ENCODE measurements around the gene ARFIP1. TPM values are rescaled to one million over a fixed set of nuclear protein-coding genes. Genes with fewer than 3 reads are reported as not detected.
"Not testable (repeated sequence)": the region's sequence is repeated elsewhere in the genome, so short reads cannot be mapped to it uniquely, and the experiment has no call there.

Gene ARFIP1
- total RNA-seq, 1 donor from 2014 or later = 41.6 TPM

DNA sequence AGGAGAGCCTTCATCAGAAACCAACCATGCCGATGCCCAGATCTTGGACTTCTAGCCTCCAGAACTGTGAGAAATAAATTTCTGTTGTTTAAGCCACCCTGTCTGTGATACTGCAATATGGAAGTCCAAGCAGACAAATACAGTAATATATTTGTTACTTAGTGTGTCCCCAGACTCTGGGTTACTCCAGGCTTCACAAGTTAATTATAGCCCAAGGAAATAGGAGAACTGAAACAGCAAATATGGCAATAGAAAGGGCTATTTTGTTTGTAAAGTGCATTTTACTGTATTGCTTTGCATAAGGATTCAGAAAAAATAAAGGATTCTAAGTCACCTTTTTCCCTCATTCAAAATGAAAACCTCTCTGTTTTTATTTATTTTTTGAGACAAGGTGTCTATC is 16.0 kb upstream of the ARFIP1 start:
- no peak overlapping the region for H3K27ac Mint-ChIP-seq (ENCODE audit: unreplicated experiment)
- H3K4me1 Mint-ChIP-seq (ENCODE audit: unreplicated experiment) = peaks cover 6% of the 10 kb centered on the region
- H3K27me3 Mint-ChIP-seq (ENCODE audit: unreplicated experiment) = no peaks in the 10 kb centered on the region
- no peak overlapping the region for H3K4me3 Mint-ChIP-seq (ENCODE audit: unreplicated experiment)
- H3K36me3 Mint-ChIP-seq (ENCODE audit: low read depth, unreplicated experiment) = no peaks in the 10 kb centered on the region
- no peaks in the 10 kb centered on the region for H3K9me3 Mint-ChIP-seq (ENCODE audit: unreplicated experiment)
- TF ChIP-seq CTCF (IDR thresholded peaks at IDR 0.05; ENCODE audit: unreplicated experiment) = no peak
- DNase-seq (ENCODE audit: low spot score) = no peak

GRCh38 chr4:152765069-152765737 is 14.6 kb upstream of the ARFIP1 start:
- H3K27me3 Mint-ChIP-seq (ENCODE audit: unreplicated experiment); H3K4me3 Mint-ChIP-seq (ENCODE audit: unreplicated experiment); H3K36me3 Mint-ChIP-seq (ENCODE audit: low read depth, unreplicated experiment): not testable (repeated sequence)

DNA sequence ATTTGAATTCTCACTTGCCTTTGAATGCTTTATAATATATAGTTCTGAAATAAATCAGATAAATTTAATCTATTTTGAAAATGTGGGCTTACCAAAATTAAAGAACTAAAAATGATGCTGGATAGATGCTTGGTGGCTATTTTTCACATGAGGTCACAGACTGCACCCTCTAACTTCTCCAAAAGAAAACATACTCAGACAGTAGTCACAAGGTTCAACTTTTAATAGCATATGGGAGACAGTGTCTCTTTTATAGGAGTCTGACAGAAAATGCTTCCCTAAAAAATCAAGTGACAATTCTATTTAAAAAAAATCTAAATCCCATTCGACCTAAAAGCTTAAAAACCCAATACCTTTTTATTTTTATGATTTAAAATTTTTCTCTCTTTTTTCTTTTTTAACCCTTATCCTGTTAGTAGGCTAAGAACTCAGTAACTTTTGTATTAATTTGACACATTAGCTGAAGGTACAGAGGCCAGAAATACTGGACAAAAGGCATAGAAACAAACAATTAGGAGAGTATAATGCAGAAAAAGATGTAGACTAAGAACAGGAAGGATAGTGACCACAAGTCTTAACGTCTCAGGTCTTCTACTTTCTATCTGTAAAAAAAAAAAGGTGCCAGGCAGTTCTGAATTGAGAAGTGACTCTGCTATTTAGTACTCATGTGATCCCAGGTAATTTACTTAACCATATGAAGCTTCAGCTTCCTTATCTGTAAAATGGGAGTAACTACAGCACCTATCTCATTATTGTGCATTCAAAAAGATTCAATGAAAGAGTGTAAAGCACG is 7.8 kb upstream of the ARFIP1 start:
- Mint-ChIP-seq H3K4me1 (ENCODE audit: unreplicated experiment) (no peaks in the 10 kb centered on the region), H3K9me3 (ENCODE audit: unreplicated experiment) (no peaks in the 10 kb centered on the region), H3K27me3 (ENCODE audit: unreplicated experiment) (no peaks in the 10 kb centered on the region), H3K27ac (ENCODE audit: unreplicated experiment) (no peak overlapping the region), H3K4me3 (ENCODE audit: unreplicated experiment) (no peak overlapping the region), H3K36me3 (ENCODE audit: low read depth, unreplicated experiment) (no peaks in the 10 kb centered on the region)
- DNase-seq (ENCODE audit: low spot score) = no peak
- TF ChIP-seq CTCF (IDR thresholded peaks at IDR 0.05; ENCODE audit: unreplicated experiment) = no peak

More at GRCh38 chr4:152765069-152765737, 14.6 kb upstream of the ARFIP1 start:
- not testable (repeated sequence) for DNase-seq (ENCODE audit: low spot score); H3K4me1 Mint-ChIP-seq (ENCODE audit: unreplicated experiment); H3K27ac Mint-ChIP-seq (ENCODE audit: unreplicated experiment); H3K9me3 Mint-ChIP-seq (ENCODE audit: unreplicated experiment)

GRCh38 chr4:152773339-152773738 is 6.4 kb upstream of the ARFIP1 start:
- H3K36me3 Mint-ChIP-seq (ENCODE audit: low read depth, unreplicated experiment) = no peaks in the 10 kb centered on the region
- no peaks in the 10 kb centered on the region for H3K27me3 Mint-ChIP-seq (ENCODE audit: unreplicated experiment)
- no peak for DNase-seq (ENCODE audit: low spot score)
- no peaks in the 10 kb centered on the region for H3K9me3 Mint-ChIP-seq (ENCODE audit: unreplicated experiment)
- H3K4me1 Mint-ChIP-seq (ENCODE audit: unreplicated experiment) = peaks cover 7% of the 10 kb centered on the region
- H3K27ac Mint-ChIP-seq (ENCODE audit: unreplicated experiment) = no peak overlapping the region
- H3K4me3 Mint-ChIP-seq (ENCODE audit: unreplicated experiment) = no peak overlapping the region
- no peak for TF ChIP-seq CTCF (IDR thresholded peaks at IDR 0.05; ENCODE audit: unreplicated experiment)

- peaks cover 3% of the 10 kb centered on the region for H3K36me3 Mint-ChIP-seq (ENCODE audit: low read depth, unreplicated experiment)
- no peak for TF ChIP-seq CTCF (IDR thresholded peaks at IDR 0.05; ENCODE audit: unreplicated experiment)
- H3K4me3 Mint-ChIP-seq (ENCODE audit: unreplicated experiment) = no peak overlapping the region
- peaks cover 1% of the 10 kb centered on the region for H3K27me3 Mint-ChIP-seq (ENCODE audit: unreplicated experiment)
- peaks cover 13% of the 10 kb centered on the region for H3K4me1 Mint-ChIP-seq (ENCODE audit: unreplicated experiment)
- H3K9me3 Mint-ChIP-seq (ENCODE audit: unreplicated experiment) = no peaks in the 10 kb centered on the region
- no peak overlapping the region for H3K27ac Mint-ChIP-seq (ENCODE audit: unreplicated experiment)
- DNase-seq (ENCODE audit: low spot score) = no peak
Observed at GRCh38 chr4:152773953-152774352, 5.8 kb upstream of the ARFIP1 start.
